H1 (cell line): ENCODE data around the gene TOP1. TPM values are rescaled to one million over a fixed set of nuclear protein-coding genes. Genes with fewer than 3 reads are reported as not detected.

Source experiments
- CTCF ChIA-PET: fragments of 300-600 bp; sonication (Branson Sonifier 250); formaldehyde crosslinking; loops from one replicate; lab custom pipeline; 2021; ENCODE audit not compliant: partially characterized antibody; lab: Charles Lee
- POLR2A ChIA-PET: fragments of 300-600 bp; sonication (Branson Sonifier 250); formaldehyde crosslinking; loops from one replicate; lab custom pipeline; 2021; ENCODE audit warnings: inconsistent platforms; ENCODE audit not compliant: partially characterized antibody; lab: Charles Lee
- DNase-seq, 2 experiments: peaks; one replicate each; pipeline versions ENCODE4 v3.0.0 to v3.0.0-alpha.2; 2010 to 2022; ENCODE audit warnings: low spot score in 2 of 2, low read depth in 1 of 2, mixed read lengths in 1 of 2
- FAIRE-seq: peaks from 2 replicates; lab custom pipeline; 2011; peaks lifted over from hg19 to GRCh38; lab: Jason Lieb, UNC
- H2AFZ ChIP-seq: 2 replicates; pipeline ENCODE4 v1.8.1; 2012; ENCODE audit warnings: low read length, inconsistent platforms
- H2AK5ac ChIP-seq: 2 replicates; pipeline ENCODE4 v1.6.1; 2013; ENCODE audit warnings: low read depth, low read length
- H2BK120ac ChIP-seq: replicated peaks from 2 replicates; pipeline ENCODE3; 2013; ENCODE audit warnings: low read depth, low read length, inconsistent platforms
- H2BK12ac ChIP-seq: 2 replicates; pipeline ENCODE4 v1.6.1; 2013; ENCODE audit warnings: low read depth, low read length
- H2BK15ac ChIP-seq: 2 replicates; pipeline ENCODE4 v1.6.1; 2013; ENCODE audit warnings: low read length
- H2BK20ac ChIP-seq: 2 replicates; pipeline ENCODE4 v1.6.1; 2013; ENCODE audit warnings: low read length
- H2BK5ac ChIP-seq: 2 replicates; pipeline ENCODE4 v1.6.1; 2013; ENCODE audit warnings: low read depth, low read length
- H3K14ac ChIP-seq: 2 replicates; pipeline ENCODE4 v1.6.1; 2013; ENCODE audit warnings: inconsistent platforms; ENCODE audit not compliant: insufficient read length
- H3K18ac ChIP-seq: 2 replicates; pipeline ENCODE4 v1.6.1; 2013; ENCODE audit warnings: low read length; ENCODE audit errors: extremely low read depth
- H3K23ac ChIP-seq: 2 replicates; pipeline ENCODE4 v1.6.1; 2013; ENCODE audit warnings: inconsistent platforms; ENCODE audit not compliant: insufficient read length
- H3K23me2 ChIP-seq: 2 replicates; pipeline ENCODE4 v1.6.1; 2013; ENCODE audit warnings: low read depth, low read length
- H3K27ac ChIP-seq: 2 replicates; pipeline ENCODE4 v1.6.1; 2011; ENCODE audit warnings: low read depth, low read length, inconsistent platforms
- H3K27me3 ChIP-seq, 4 experiments: replicated peaks in 1 of 4; 1 replicate in 1 of 4; 2 replicates in 3 of 4; pipeline versions ENCODE4 v1.6.1 to v1.8.1; 2011 to 2013; ENCODE audit warnings: low read length in 3 of 4, mild to moderate bottlenecking in 3 of 4, inconsistent platforms in 2 of 4, mixed read lengths in 2 of 4, moderate library complexity in 1 of 4; ENCODE audit not compliant: control insufficient read depth in 3 of 4, insufficient read depth in 3 of 4; ENCODE audit errors: extremely low read depth in 1 of 4
- H3K36me3 ChIP-seq, 4 experiments: 2 replicates each; pipeline versions ENCODE4 v1.6.1 to v1.8.1; 2011 to 2013; ENCODE audit warnings: mild to moderate bottlenecking in 4 of 4, low read length in 3 of 4, moderate library complexity in 2 of 4, control low read depth in 1 of 4, inconsistent platforms in 1 of 4; ENCODE audit not compliant: insufficient read depth in 4 of 4, control insufficient read depth in 2 of 4
- H3K4ac ChIP-seq: replicated peaks from 2 replicates; pipeline ENCODE3; 2013; ENCODE audit warnings: low read length, low read depth, mixed read lengths, inconsistent platforms; ENCODE audit not compliant: insufficient read length
- H3K4me1 ChIP-seq, 4 experiments: replicated peaks in 1 of 4; 1 replicate in 1 of 4; 2 replicates in 3 of 4; pipeline versions ENCODE4 v1.6.1 to v1.8.1; 2011 to 2013; ENCODE audit warnings: low read length in 3 of 4, inconsistent platforms in 2 of 4, mixed read lengths in 1 of 4; ENCODE audit not compliant: insufficient read depth in 4 of 4, control insufficient read depth in 3 of 4
- H3K4me2 ChIP-seq, 2 experiments: 2 replicates each; pipeline versions ENCODE4 v1.6.1 to v1.8.1; 2011 to 2013; ENCODE audit warnings: low read depth in 2 of 2, low read length in 2 of 2, control low read depth in 1 of 2, inconsistent platforms in 1 of 2, mild to moderate bottlenecking in 1 of 2; ENCODE audit not compliant: insufficient read depth in 1 of 2
- H3K4me3 ChIP-seq, 4 experiments: fragments of 200-600, 300-600 bp in 1 of 4; sonication (generic), shearing (Covaris generic), sonication (Bioruptor Twin) in 1 of 4; 2 replicates each; pipeline versions ENCODE4 v1.5.1 to v1.8.1; 2011 to 2016; ENCODE audit warnings: low read length in 4 of 4, low read depth in 3 of 4, control low read depth in 2 of 4, inconsistent platforms in 2 of 4, mild to moderate bottlenecking in 2 of 4, mixed read lengths in 1 of 4, moderate library complexity in 1 of 4; ENCODE audit not compliant: insufficient read depth in 2 of 4; ENCODE audit errors: extremely low read depth in 1 of 4
- H3K56ac ChIP-seq: replicated peaks from 2 replicates; pipeline ENCODE3; 2013; ENCODE audit warnings: low read depth, mild to moderate bottlenecking, mixed read lengths, low read length, inconsistent platforms; ENCODE audit not compliant: insufficient read length
- H3K79me1 ChIP-seq: 2 replicates; pipeline ENCODE4 v1.6.1; 2013; ENCODE audit warnings: low read depth, low read length, control low read depth
- H3K79me2 ChIP-seq, 2 experiments: 2 replicates each; pipeline versions ENCODE4 v1.6.1 to v1.8.1; 2012 to 2013; ENCODE audit warnings: low read length in 2 of 2, mild to moderate bottlenecking in 2 of 2, inconsistent platforms in 1 of 2; ENCODE audit not compliant: insufficient read depth in 2 of 2, control insufficient read depth in 1 of 2
- H3K9ac ChIP-seq, 4 experiments: replicated peaks in 1 of 4; 1 replicate in 1 of 4; 2 replicates in 3 of 4; pipeline versions ENCODE4 v1.6.1 to v1.8.1; 2011 to 2013; ENCODE audit warnings: low read depth in 3 of 4, low read length in 3 of 4, control low read depth in 2 of 4, mild to moderate bottlenecking in 2 of 4, moderate library complexity in 2 of 4, inconsistent platforms in 1 of 4; ENCODE audit errors: extremely low read depth in 1 of 4
- H3K9me3 ChIP-seq, 2 experiments: 2 replicates each; pipeline versions ENCODE4 v1.6.1 to v1.8.1; 2012 to 2013; ENCODE audit warnings: mild to moderate bottlenecking in 2 of 2, moderate library complexity in 2 of 2, control low read depth in 1 of 2, inconsistent platforms in 1 of 2, low read depth in 1 of 2, low read length in 1 of 2, mixed read lengths in 1 of 2; ENCODE audit not compliant: insufficient read depth in 2 of 2
- H4K20me1 ChIP-seq, 2 experiments: replicated peaks in 1 of 2; 2 replicates each; pipeline versions ENCODE3 to v1.8.1; 2011 to 2013; ENCODE audit warnings: inconsistent platforms in 2 of 2, low read length in 2 of 2, mild to moderate bottlenecking in 1 of 2; ENCODE audit not compliant: insufficient read depth in 2 of 2, control insufficient read depth in 1 of 2
- H4K5ac ChIP-seq: 2 replicates; pipeline ENCODE4 v1.6.1; 2013; ENCODE audit warnings: low read length, low read depth, mixed read lengths, inconsistent platforms; ENCODE audit not compliant: insufficient read length
- H4K8ac ChIP-seq: 2 replicates; pipeline ENCODE4 v1.8.0; 2013; ENCODE audit warnings: mild to moderate bottlenecking, moderate library complexity, low read length, inconsistent platforms; ENCODE audit not compliant: insufficient read depth; ENCODE audit errors: extremely low read depth
- H4K91ac ChIP-seq: replicated peaks from 2 replicates; pipeline ENCODE3; 2013; ENCODE audit warnings: low read length, mixed read lengths, inconsistent platforms; ENCODE audit not compliant: insufficient read length
- CBX5 ChIP-seq: fragments of 300-800, 300-1000 bp; sonication (generic); IDR thresholded peaks from 2 replicates; pipeline ENCODE4 v1.7.1; 2016; ENCODE audit warnings: antibody characterized with exemption, low read length, low read depth
- CEBPB ChIP-seq: IDR thresholded peaks from 2 replicates; pipeline ENCODE4 v1.6.1; 2012; ENCODE audit warnings: low read depth, low read length
- CREB1 ChIP-seq: IDR thresholded peaks from 2 replicates; pipeline ENCODE4 v1.6.1; 2012; ENCODE audit warnings: inconsistent platforms
- EGR1 ChIP-seq: IDR thresholded peaks from 2 replicates; pipeline ENCODE4 v1.6.1; 2011; ENCODE audit warnings: low read depth, low read length, borderline replicate concordance
- EP300 ChIP-seq, 2 experiments: IDR thresholded peaks; 1 replicate in 1 of 2; 2 replicates in 1 of 2; pipeline ENCODE4 v1.6.1; 2011 to 2012; ENCODE audit warnings: low read depth in 2 of 2, low read length in 2 of 2, mild to moderate bottlenecking in 2 of 2, borderline replicate concordance in 1 of 2, inconsistent platforms in 1 of 2, moderate library complexity in 1 of 2
- HDAC2 ChIP-seq, 2 experiments: fragments of 300-600 bp in 1 of 2; sonication (generic) in 1 of 2; IDR thresholded peaks; 2 replicates each; pipeline ENCODE4 v1.6.1; 2011 to 2012; ENCODE audit warnings: low read depth in 2 of 2, low read length in 2 of 2, mild to moderate bottlenecking in 2 of 2, moderate library complexity in 2 of 2, borderline replicate concordance in 1 of 2, inconsistent platforms in 1 of 2
- KDM1A ChIP-seq: fragments of 200-600, 300-600 bp; sonication (generic); IDR thresholded peaks from 2 replicates; pipeline ENCODE4 v1.7.1; 2016; ENCODE audit warnings: mild to moderate bottlenecking, low read length, borderline replicate concordance
- RBBP5 ChIP-seq: IDR thresholded peaks from 2 replicates; pipeline ENCODE4 v1.7.1; 2012; ENCODE audit warnings: low read depth, mild to moderate bottlenecking, inconsistent platforms, low read length, moderate library complexity, borderline replicate concordance
- RXRA ChIP-seq: IDR thresholded peaks from 2 replicates; pipeline ENCODE4 v1.6.1; 2011; ENCODE audit warnings: low read depth, mild to moderate bottlenecking, low read length, moderate library complexity; ENCODE audit not compliant: insufficient read depth
- SP4 ChIP-seq: IDR thresholded peaks from 2 replicates; pipeline ENCODE4 v1.6.1; 2012; ENCODE audit warnings: low read length, inconsistent platforms
- TAF1 ChIP-seq: IDR thresholded peaks from 2 replicates; pipeline ENCODE4 v1.6.1; 2011; ENCODE audit warnings: mild to moderate bottlenecking, low read depth, low read length
- TBP ChIP-seq: IDR thresholded peaks from 2 replicates; pipeline ENCODE4 v1.6.1; 2011; ENCODE audit warnings: low read depth, low read length, improper control_type of control experiment
- TCF12 ChIP-seq: IDR thresholded peaks from 2 replicates; pipeline ENCODE4 v1.6.1; 2011; ENCODE audit warnings: low read depth, mild to moderate bottlenecking, low read length
- WGBS, 2 experiments: shearing (Covaris generic) in 1 of 2; methylation state at CpG; one replicate each; pipeline versions ENCODE4 v1.1.6 to v1.1.7; 2013 to 2015; ENCODE audit warnings: low lambda C conversion rate in 2 of 2, mixed read lengths in 2 of 2, inconsistent platforms in 1 of 2, low coverage in 1 of 2, missing lambda C conversion rate in 1 of 2; ENCODE audit not compliant: insufficient replicate concordance in 2 of 2, insufficient coverage in 1 of 2, insufficient read length in 1 of 2; ENCODE audit errors: extremely low coverage in 1 of 2, missing lambda C conversion rate in 1 of 2; 5-methylcytosine and 5-hydroxymethylcytosine counted together
- polyA plus RNA-seq, 7 experiments: library from polyadenylated mRNA; depleted of rRNA in 3 of 7; stranded (reverse) in 5 of 7; unstranded in 2 of 7; fragments of >200 nt in 5 of 7; fragments of 200-250 nt in 2 of 7; gene quantifications; 1 replicate in 5 of 7; 2 replicates in 1 of 7; 4 replicates in 1 of 7; pipeline versions ENCODE4 v1.2.1 to v1.2.3, GENCODE V29; 2011 to 2013; ENCODE audit warnings: missing spikeins in 2 of 7, mixed read lengths in 2 of 7
- total RNA-seq: library from RNA; stranded (reverse); fragmentation: NEBNext Ultra II Directional; extraction: Animal tissue kit (Norgen Biotek cat#: 25700); gene quantifications from 2 replicates; pipeline ENCODE4 v1.2.1, GENCODE V29; 2021
- TF ChIP-seq, protein P1 (sequence below): IDR thresholded peaks from 2 replicates; pipeline ENCODE4 v1.6.1; 2012; ENCODE audit warnings: inconsistent platforms

Gene TOP1
- total and polyA plus RNA-seq, 2 of the 8 experiments (the other 6 are each of a cell fraction or from before 2014, with no cell fraction given), result 7.4 to 108 TPM

GRCh38 chr20:40984496-40984895, 44.1 kb upstream of the TOP1 start:
- no peak overlapping the region for H4K5ac ChIP-seq
- H4K91ac ChIP-seq, result no peak overlapping the region
- ChIA-PET POLR2A (interaction anchor here (0.6 to 1.2 kb wide), 2 partner anchors 14 to 61 kb away, joined by 3 read pairs; no protein-coding TSS in a partner anchor), CTCF (interaction anchor here (2.6 to 5.3 kb wide), 3 partner anchors 16 to 111 kb away, joined by 8 to 31 read pairs (median 10); no protein-coding TSS in a partner anchor)
- H2BK5ac ChIP-seq, result no peak overlapping the region
- DNase-seq (peak in 1 of 2 experiments; percentile 20), FAIRE-seq (no peak)
- H2AFZ ChIP-seq, result no peak overlapping the region
- H3K23ac ChIP-seq, result no peak overlapping the region
- H3K4me2 ChIP-seq, result no peak overlapping the region
- no peak overlapping the region for H3K4me3 ChIP-seq
- H3K18ac ChIP-seq, result no peak overlapping the region
- H4K20me1 ChIP-seq, result no peaks in the 10 kb centered on the region
- H2BK12ac ChIP-seq, result no peak overlapping the region
- no peak overlapping the region for H2AK5ac ChIP-seq
- H3K56ac ChIP-seq, result no peak overlapping the region
- H3K9ac ChIP-seq, result no peak overlapping the region
- no peaks in the 10 kb centered on the region for H3K79me2 ChIP-seq
- no peak overlapping the region for H3K4ac ChIP-seq
- no peaks in the 10 kb centered on the region; a peak in 1 of 7 replicates for H3K4me1 ChIP-seq
- 89% methylated on average over 4 of the region's 4 CpGs; no CpG with 5 or more reads in 1 of the 2 experiments for WGBS, 2 experiments
- H3K27me3 ChIP-seq, result no peaks in the 10 kb centered on the region
- no peaks in the 10 kb centered on the region for H3K23me2 ChIP-seq
- H2BK15ac ChIP-seq, result no peak overlapping the region
- H4K8ac ChIP-seq, result no peak overlapping the region
- H3K27ac ChIP-seq, result no peak overlapping the region
- H2BK20ac ChIP-seq, result no peak overlapping the region
- no peaks in the 10 kb centered on the region for H3K79me1 ChIP-seq
- H3K14ac ChIP-seq, result no peak overlapping the region
- H3K9me3 ChIP-seq, result peaks cover 3 to 4% of the 10 kb centered on the region in 2 experiments; a peak in 2 of 4 replicates
- H3K36me3 ChIP-seq, result no peaks in the 10 kb centered on the region
- no peak overlapping the region for H2BK120ac ChIP-seq
- TF ChIP-seq KDM1A, result no peak
- TF ChIP-seq TAF1, result no peak
- TF ChIP-seq RXRA, result no peak
- no peak for TF ChIP-seq CBX5
- TF ChIP-seq HDAC2 (IDR thresholded peaks at IDR 0.05; ENCODE audit: borderline replicate concordance in 1 of 2, low read depth in 2 of 2, low read length in 2 of 2), result no peak
- TF ChIP-seq SP4, result no peak
- TF ChIP-seq, protein P1, sequence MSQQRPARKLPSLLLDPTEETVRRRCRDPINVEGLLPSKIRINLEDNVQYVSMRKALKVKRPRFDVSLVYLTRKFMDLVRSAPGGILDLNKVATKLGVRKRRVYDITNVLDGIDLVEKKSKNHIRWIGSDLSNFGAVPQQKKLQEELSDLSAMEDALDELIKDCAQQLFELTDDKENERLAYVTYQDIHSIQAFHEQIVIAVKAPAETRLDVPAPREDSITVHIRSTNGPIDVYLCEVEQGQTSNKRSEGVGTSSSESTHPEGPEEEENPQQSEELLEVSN, result no peak
- no peak for TF ChIP-seq CEBPB
- TF ChIP-seq EGR1, result no peak
- no peak for TF ChIP-seq EP300 (IDR thresholded peaks at IDR 0.05; ENCODE audit: borderline replicate concordance in 1 of 2, low read depth in 2 of 2, low read length in 2 of 2)
- TF ChIP-seq TBP, result no peak
- no peak for TF ChIP-seq RBBP5
- no peak for TF ChIP-seq TCF12
- TF ChIP-seq CREB1, result no peak
